D721Med (cell line): Measurements from ENCODE around the gene USH1G.

Source experiments
- DNase-seq: peaks from one replicate; pipeline ENCODE4 v3.0.0; 2011; ENCODE audit warnings: low spot score; ENCODE audit not compliant: insufficient read length
- FAIRE-seq: peaks from 2 replicates; lab custom pipeline; 2011; peaks lifted over from hg19 to GRCh38; lab: Jason Lieb, UNC
- CTCF ChIP-seq: IDR thresholded peaks from 2 replicates; pipeline ENCODE4 v1.5.1; 2012; ENCODE audit warnings: mild to moderate bottlenecking, control low read depth; ENCODE audit not compliant: insufficient read depth; ENCODE audit errors: missing control alignments

USH1G gene

DNA sequence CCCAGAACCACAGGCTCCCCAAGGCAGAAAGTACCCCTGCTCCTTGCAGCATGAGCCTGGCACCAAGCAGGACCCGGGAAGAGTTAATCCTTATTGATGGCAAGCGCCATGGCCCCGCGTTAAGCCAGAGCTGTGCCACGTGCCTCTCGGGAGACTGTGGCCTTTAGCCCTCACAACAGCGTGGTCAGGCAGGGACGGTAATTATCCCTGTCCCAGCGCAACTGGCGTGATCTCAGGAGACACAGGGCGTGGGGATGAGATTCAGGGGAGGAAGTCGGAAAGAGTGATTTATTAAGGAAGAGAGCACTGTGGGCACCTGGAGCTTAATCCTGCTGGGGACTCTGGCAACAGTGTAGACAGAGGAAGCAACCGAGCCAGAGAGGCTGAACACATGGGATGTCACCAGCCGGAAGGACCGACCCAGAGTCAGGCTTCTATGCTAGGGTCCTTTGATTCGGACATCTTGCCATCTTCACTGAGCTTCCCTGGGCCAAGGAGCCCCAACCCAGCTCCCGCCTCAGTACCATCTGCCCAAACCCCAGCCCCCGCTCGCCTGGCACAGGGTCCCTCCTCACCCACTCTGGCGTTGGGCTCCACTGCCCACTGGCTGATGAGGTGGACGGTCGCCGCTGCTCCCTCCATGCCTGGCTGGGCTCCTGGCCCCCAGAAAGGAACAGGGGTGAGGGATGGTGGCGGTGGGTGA is 29.5 kb upstream of the USH1G start:
- FAIRE-seq = no peak
- TF ChIP-seq CTCF = no peak
- no peak for DNase-seq

DNA sequence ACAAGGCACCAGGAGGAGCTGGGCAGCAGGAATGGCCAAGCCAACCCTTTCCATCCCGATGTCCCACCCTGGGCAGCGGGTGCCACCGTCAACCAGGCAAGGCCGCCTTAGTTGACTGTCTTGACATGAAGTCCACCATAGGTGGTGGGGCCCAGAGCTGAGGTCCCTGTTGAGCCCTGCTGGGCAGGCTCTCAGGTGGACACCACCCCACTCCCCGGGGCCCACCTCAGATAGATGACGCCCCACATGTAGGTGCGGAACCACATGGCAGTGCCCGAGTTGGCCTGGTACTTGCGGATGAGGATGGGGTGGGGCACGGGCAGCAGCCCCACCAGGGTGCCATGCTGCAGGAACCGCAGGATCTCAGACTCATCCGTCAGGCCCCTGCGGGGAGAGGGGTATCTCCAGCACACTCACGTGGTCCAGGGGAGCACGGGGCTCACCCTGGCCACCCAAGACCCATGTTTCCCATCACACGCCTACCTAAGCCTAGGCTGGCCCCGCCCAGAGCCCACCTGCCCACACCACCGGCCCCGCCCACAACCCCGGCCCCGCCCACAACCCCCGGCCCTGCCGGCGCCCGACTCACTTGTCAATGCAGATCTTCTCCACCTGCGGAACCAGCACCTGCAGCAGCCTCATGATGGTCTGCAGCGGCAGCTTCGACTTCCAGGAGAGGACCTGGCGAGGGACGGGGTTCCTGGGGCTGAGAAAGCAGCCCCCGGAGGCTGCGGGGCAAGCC is 28.8 kb upstream of the USH1G start:
- no peak for FAIRE-seq
- no peak for TF ChIP-seq CTCF
- no peak for DNase-seq

- no peak for FAIRE-seq
- no peak for DNase-seq
- no peak for TF ChIP-seq CTCF
Observed at GRCh38 chr17:74951065-74951464, 28.0 kb upstream of the USH1G start.

DNA sequence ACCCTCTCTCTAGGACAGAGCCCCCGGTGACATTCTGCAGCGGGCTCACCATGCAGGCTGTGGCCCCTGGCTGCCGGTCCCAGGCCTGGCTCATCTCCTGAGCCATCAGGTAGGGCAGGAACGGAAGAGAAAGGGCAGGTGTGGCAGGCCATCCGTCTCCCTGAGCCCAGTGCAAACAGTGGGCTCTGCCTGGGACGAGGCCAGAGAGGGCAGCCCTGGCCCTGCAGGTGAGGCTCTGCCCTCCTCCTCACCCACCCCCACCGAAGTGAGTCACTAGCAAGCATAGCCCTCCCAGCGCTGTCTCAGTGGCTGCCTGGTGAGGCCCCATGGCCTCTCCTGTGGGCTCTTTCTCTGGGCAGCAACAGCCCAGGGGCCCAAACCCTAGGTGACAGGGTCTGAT is 27.2 kb upstream of the USH1G start:
- TF ChIP-seq CTCF = no peak
- FAIRE-seq (no peak), DNase-seq (no peak)

DNA sequence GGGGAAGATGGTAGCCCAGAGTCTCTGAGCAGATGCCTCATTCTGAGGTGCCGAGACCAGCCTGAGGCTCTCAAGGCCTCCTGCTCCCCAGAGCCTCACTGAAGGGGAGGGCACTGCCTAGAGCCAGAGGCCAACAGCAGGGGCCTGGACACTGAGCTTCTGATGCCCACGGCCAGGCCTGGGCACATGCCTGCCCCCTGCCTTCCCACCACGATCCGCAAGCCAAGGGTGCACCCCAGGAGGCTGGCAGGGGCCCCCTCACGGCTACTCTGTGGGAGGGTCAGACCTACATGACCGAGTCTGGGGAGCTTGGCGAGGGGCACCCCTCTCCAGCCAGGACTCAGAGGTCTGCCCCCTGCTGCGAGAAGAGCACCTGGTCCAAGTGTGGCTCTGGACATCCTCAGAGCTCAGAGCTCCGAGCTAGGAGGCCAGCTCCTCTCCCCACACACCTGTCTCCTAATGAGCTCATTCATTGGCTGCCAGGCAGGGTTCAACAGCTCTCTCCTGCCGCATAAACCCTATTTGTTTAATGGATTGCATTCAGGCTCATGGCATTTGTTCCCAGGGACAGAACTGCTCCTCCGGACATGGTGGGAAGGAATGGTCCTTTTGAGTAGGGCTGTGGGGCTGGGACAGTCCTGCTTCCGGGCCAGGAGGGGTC is 26.5 kb upstream of the USH1G start:
- DNase-seq (no peak), FAIRE-seq (no peak)
- no peak for TF ChIP-seq CTCF

DNA sequence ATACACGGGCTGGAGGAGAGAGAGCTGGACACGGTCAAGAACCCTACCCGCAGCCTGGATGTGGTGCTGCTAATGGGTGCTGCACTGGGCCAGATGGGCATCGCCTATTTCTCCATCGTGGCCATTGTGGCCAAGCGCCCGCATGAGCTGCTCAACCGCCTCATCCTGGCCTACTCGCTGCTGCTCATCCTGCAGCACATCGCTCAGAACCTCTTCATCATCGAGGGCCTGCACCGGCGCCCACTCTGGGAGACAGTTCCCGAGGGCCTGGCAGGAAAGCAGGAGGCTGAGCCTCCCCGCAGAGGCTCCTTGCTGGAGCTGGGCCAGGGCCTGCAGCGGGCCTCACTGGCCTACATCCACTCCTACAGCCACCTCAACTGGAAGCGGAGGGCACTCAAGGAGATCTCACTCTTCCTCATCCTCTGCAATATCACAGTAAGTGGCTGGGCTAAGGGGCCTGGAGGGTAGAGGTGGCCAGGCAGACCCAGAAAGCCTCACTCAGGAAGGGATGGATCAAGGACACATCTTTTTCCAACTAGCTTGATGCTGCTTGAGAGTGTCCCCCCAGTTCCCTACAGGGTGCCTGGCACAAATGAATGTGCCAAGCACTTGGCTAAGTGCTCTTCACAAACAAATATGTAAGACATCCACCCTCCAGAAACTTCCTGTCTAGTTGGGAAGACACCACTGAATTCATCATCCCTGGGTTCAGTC is 24.1 kb upstream of the USH1G start:
- TF ChIP-seq CTCF = no peak
- DNase-seq = no peak
- no peak for FAIRE-seq
